ENCODE results near the gene SUPT3H.

GRCh38 chr6:44892579-44892978 is 485.2 kb downstream of the SUPT3H start:
- TF ChIP-seq CTCF (IDR thresholded peaks at IDR 0.05) = no peak
- TF ChIP-seq POLR2A (IDR thresholded peaks at IDR 0.05) = no peak
